ENCODE data around the gene GPR132. TPM values are rescaled to one million over a fixed set of nuclear protein-coding genes. Genes with fewer than 3 reads are reported as not detected.

Gene GPR132
- total RNA-seq, 1 donor from 2014 or later, result 2.2 TPM

GRCh38 chr14:105089746-105090492, 24.7 kb upstream of the GPR132 start:
- H3K27me3 Mint-ChIP-seq (ENCODE audit: low read depth, unreplicated experiment), result peaks cover 4% of the 10 kb centered on the region
- DNase-seq (ENCODE audit: low read depth) (no peak), FAIRE-seq (no peak)
- H3K4me2 ChIP-seq (ENCODE audit: low read length), result no peak overlapping the region
- no peak overlapping the region for H3K4me3 ChIP-seq (ENCODE audit: insufficient read depth, low read depth, low read length)
- no peaks in the 10 kb centered on the region for H3K36me3 ChIP-seq (ENCODE audit: insufficient read depth, low read length)
- no peak overlapping the region for H3K27ac ChIP-seq (ENCODE audit: low read depth, low read length)
- H3K27ac Mint-ChIP-seq (ENCODE audit: unreplicated experiment), result no peak overlapping the region
- peaks cover 26% of the 10 kb centered on the region for H4K20me1 ChIP-seq (ENCODE audit: insufficient read depth, low read length)
- H3K4me3 Mint-ChIP-seq (ENCODE audit: unreplicated experiment), result no peak overlapping the region
- no peaks in the 10 kb centered on the region for H3K79me2 ChIP-seq (ENCODE audit: insufficient read depth, low read length)
- H3K9ac ChIP-seq (ENCODE audit: low read length), result no peak overlapping the region
- H3K36me3 Mint-ChIP-seq (ENCODE audit: low read depth, unreplicated experiment), result no peaks in the 10 kb centered on the region
- H3K27me3 ChIP-seq (ENCODE audit: insufficient read depth, low read length), result no peaks in the 10 kb centered on the region
- no peaks in the 10 kb centered on the region for H3K9me3 Mint-ChIP-seq (ENCODE audit: unreplicated experiment)
- no peaks in the 10 kb centered on the region for H3K9me3 ChIP-seq (ENCODE audit: insufficient read depth, low read depth, low read length)
- H3K4me1 Mint-ChIP-seq (ENCODE audit: low read depth, unreplicated experiment), result peaks cover 8% of the 10 kb centered on the region
- TF ChIP-seq, protein P1, sequence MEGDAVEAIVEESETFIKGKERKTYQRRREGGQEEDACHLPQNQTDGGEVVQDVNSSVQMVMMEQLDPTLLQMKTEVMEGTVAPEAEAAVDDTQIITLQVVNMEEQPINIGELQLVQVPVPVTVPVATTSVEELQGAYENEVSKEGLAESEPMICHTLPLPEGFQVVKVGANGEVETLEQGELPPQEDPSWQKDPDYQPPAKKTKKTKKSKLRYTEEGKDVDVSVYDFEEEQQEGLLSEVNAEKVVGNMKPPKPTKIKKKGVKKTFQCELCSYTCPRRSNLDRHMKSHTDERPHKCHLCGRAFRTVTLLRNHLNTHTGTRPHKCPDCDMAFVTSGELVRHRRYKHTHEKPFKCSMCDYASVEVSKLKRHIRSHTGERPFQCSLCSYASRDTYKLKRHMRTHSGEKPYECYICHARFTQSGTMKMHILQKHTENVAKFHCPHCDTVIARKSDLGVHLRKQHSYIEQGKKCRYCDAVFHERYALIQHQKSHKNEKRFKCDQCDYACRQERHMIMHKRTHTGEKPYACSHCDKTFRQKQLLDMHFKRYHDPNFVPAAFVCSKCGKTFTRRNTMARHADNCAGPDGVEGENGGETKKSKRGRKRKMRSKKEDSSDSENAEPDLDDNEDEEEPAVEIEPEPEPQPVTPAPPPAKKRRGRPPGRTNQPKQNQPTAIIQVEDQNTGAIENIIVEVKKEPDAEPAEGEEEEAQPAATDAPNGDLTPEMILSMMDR (IDR thresholded peaks at IDR 0.05; ENCODE audit: insufficient read depth, low read depth, low read length), result no peak
- TF ChIP-seq EZH2 (IDR thresholded peaks at IDR 0.05; ENCODE audit: insufficient read depth, low read length), result no peak
- H3K4me1 ChIP-seq (ENCODE audit: insufficient read depth, low read length), result peaks cover 42% of the 10 kb centered on the region
- H2AFZ ChIP-seq (ENCODE audit: low read depth, low read length), result no peak overlapping the region

- FAIRE-seq (no peak), DNase-seq (ENCODE audit: low read depth) (no peak)
- Histone ChIP-seq H3K4me1 (ENCODE audit: insufficient read depth, low read length) (peaks cover 41% of the 10 kb centered on the region), H4K20me1 (ENCODE audit: insufficient read depth, low read length) (peaks cover 35% of the 10 kb centered on the region), H3K36me3 (ENCODE audit: insufficient read depth, low read length) (no peaks in the 10 kb centered on the region), H3K27me3 (ENCODE audit: insufficient read depth, low read length) (no peaks in the 10 kb centered on the region), H3K27ac (ENCODE audit: low read depth, low read length) (peak overlapping the region; percentile 26), H3K79me2 (ENCODE audit: insufficient read depth, low read length) (no peaks in the 10 kb centered on the region), H2AFZ (ENCODE audit: low read depth, low read length) (no peak overlapping the region), H3K9me3 (ENCODE audit: insufficient read depth, low read depth, low read length) (no peaks in the 10 kb centered on the region), H3K4me3 (ENCODE audit: insufficient read depth, low read depth, low read length) (peak overlapping the region; percentile 14), H3K4me2 (ENCODE audit: low read length) (peak overlapping the region; percentile 89), H3K9ac (ENCODE audit: low read length) (peak overlapping the region; percentile 74)
- no peaks in the 10 kb centered on the region for H3K9me3 Mint-ChIP-seq (ENCODE audit: unreplicated experiment)
- H3K4me3 Mint-ChIP-seq (ENCODE audit: unreplicated experiment), result no peak overlapping the region
- TF ChIP-seq EZH2 (IDR thresholded peaks at IDR 0.05; ENCODE audit: insufficient read depth, low read length), result no peak
- TF ChIP-seq, protein P1 (IDR thresholded peaks at IDR 0.05; ENCODE audit: insufficient read depth, low read depth, low read length), result no peak
- peaks cover 8% of the 10 kb centered on the region for H3K4me1 Mint-ChIP-seq (ENCODE audit: low read depth, unreplicated experiment)
- peaks cover 3% of the 10 kb centered on the region for H3K27me3 Mint-ChIP-seq (ENCODE audit: low read depth, unreplicated experiment)
- no peak overlapping the region for H3K27ac Mint-ChIP-seq (ENCODE audit: unreplicated experiment)
- H3K36me3 Mint-ChIP-seq (ENCODE audit: low read depth, unreplicated experiment), result no peaks in the 10 kb centered on the region
Measured at GRCh38 chr14:105088812-105089745, 23.8 kb upstream of the GPR132 start.
